Kidney epithelial cell (primary cell): ENCODE results near the gene CDKAL1. TPM values are rescaled to one million over a fixed set of nuclear protein-coding genes. Genes with fewer than 3 reads are reported as not detected.

ENCODE experiments used
- DNase-seq: peaks from one replicate; pipeline ENCODE4 v3.0.0-alpha.2; 2010; ENCODE audit warnings: low read depth
- H3K27me3 ChIP-seq: 2 replicates; pipeline ENCODE4 v1.6.0; 2011; ENCODE audit warnings: low read length; ENCODE audit not compliant: control insufficient read depth, insufficient read depth
- H3K36me3 ChIP-seq: 2 replicates; pipeline ENCODE4 v1.5.1; 2011; ENCODE audit warnings: low read length; ENCODE audit not compliant: control insufficient read depth, insufficient read depth
- H3K4me3 ChIP-seq: 2 replicates; pipeline ENCODE4 v1.5.1; 2011; ENCODE audit warnings: low read depth, mild to moderate bottlenecking, control low read depth, low read length
- total RNA-seq: library from RNA; depleted of rRNA; stranded (reverse); fragments of >200 nt; gene quantifications from 2 replicates; pipeline ENCODE4 v1.2.3, GENCODE V29; 2015
- TF ChIP-seq, protein P1 (sequence below): IDR thresholded peaks from 2 replicates; pipeline ENCODE4 v1.5.1; 2011; ENCODE audit warnings: mild to moderate bottlenecking, moderate library complexity, low read length, control low read depth, inconsistent platforms; ENCODE audit not compliant: insufficient read depth, poor library complexity, severe bottlenecking

CDKAL1 gene
- total RNA-seq, 1 donor from 2014 or later: 15.0 TPM

DNA sequence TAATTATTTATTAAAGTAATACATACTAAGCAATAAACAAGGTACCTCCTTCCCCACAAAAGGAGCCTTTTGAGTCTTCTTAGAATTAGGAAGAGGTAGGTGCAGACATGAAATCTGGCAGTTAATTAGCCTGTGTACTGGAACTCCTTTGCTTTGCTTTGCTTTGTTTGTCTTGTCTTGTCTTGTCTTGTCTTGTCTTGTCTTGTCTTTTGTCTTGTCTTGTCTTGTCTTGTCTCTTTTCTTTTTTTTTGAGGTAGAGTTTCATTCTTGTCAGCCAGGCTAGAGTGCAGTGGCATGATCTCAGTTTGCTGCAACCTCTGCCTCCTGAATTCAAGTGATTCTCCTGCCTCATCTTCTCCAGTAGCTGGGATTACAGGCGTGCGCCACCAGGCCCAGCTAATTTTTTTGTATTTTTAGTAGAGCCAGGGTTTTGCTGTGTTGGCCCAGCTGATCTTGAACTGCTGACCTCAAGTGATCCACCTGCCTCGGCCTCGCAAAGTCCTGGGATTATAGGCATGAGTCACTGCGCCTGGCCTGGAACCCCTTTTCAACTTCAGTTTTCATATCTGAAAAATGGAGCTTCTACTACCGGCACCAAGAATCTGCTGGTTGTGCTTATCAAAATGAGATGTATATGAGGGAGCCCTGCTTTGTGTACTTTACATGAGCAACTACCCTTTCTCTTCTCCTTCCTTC, 301.2 kb downstream of the CDKAL1 start:
- H3K36me3 ChIP-seq: no peaks in the 10 kb centered on the region
- TF ChIP-seq, protein P1, sequence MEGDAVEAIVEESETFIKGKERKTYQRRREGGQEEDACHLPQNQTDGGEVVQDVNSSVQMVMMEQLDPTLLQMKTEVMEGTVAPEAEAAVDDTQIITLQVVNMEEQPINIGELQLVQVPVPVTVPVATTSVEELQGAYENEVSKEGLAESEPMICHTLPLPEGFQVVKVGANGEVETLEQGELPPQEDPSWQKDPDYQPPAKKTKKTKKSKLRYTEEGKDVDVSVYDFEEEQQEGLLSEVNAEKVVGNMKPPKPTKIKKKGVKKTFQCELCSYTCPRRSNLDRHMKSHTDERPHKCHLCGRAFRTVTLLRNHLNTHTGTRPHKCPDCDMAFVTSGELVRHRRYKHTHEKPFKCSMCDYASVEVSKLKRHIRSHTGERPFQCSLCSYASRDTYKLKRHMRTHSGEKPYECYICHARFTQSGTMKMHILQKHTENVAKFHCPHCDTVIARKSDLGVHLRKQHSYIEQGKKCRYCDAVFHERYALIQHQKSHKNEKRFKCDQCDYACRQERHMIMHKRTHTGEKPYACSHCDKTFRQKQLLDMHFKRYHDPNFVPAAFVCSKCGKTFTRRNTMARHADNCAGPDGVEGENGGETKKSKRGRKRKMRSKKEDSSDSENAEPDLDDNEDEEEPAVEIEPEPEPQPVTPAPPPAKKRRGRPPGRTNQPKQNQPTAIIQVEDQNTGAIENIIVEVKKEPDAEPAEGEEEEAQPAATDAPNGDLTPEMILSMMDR: no peak
- H3K27me3 ChIP-seq: no peaks in the 10 kb centered on the region
- H3K4me3 ChIP-seq: no peak overlapping the region
- no peak for DNase-seq

GRCh38 chr6:20837189-20837588, 302.9 kb downstream of the CDKAL1 start:
- no peaks in the 10 kb centered on the region for H3K27me3 ChIP-seq
- H3K4me3 ChIP-seq: no peak overlapping the region
- DNase-seq: no peak
- no peaks in the 10 kb centered on the region for H3K36me3 ChIP-seq
- TF ChIP-seq, protein P1: no peak

DNA sequence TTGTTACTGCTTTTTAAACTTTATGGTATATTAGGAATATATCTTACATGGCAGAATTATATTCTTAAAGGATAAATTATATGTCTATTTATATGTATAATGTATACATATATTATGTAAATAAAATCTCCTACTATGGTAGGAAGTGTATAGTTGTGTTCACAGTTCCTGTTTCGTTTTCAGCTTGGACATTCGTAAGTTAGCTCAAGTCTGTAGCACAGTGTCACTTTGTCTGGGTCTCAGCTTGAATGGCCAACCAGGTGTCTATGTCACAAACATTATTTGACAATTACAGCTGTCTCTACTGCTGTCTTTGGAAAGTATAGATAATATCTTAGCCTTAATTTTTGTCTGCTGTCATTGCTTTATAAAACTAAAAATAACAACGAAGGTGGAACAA, 303.9 kb downstream of the CDKAL1 start:
- TF ChIP-seq, protein P1: no peak
- Histone ChIP-seq H3K36me3 (no peaks in the 10 kb centered on the region), H3K4me3 (no peak overlapping the region), H3K27me3 (no peaks in the 10 kb centered on the region)
- DNase-seq: no peak

- TF ChIP-seq, protein P1: peak; percentile 5
- Histone ChIP-seq H3K27me3 (no peaks in the 10 kb centered on the region), H3K4me3 (no peak overlapping the region), H3K36me3 (no peaks in the 10 kb centered on the region)
- DNase-seq: no peak
These were observed 305.4 kb downstream of the CDKAL1 start for GRCh38 chr6:20839630-20840029.

GRCh38 chr6:20840675-20841074, 306.4 kb downstream of the CDKAL1 start:
- no peak for DNase-seq
- no peaks in the 10 kb centered on the region for H3K27me3 ChIP-seq
- no peaks in the 10 kb centered on the region for H3K36me3 ChIP-seq
- TF ChIP-seq, protein P1: no peak
- H3K4me3 ChIP-seq: no peak overlapping the region

GRCh38 chr6:20841806-20842205, 307.5 kb downstream of the CDKAL1 start:
- TF ChIP-seq, protein P1: no peak
- Histone ChIP-seq H3K27me3 (no peaks in the 10 kb centered on the region), H3K36me3 (no peaks in the 10 kb centered on the region), H3K4me3 (no peak overlapping the region)
- no peak for DNase-seq
